Inferior parietal cortex (tissue), 1 donor: ENCODE data around the gene NR0B2.

Experiments used
- DNase-seq: peaks from one replicate; pipeline ENCODE4 v3.0.0-alpha.2; 2016; ENCODE audit errors: extremely low spot score

Gene NR0B2

DNA sequence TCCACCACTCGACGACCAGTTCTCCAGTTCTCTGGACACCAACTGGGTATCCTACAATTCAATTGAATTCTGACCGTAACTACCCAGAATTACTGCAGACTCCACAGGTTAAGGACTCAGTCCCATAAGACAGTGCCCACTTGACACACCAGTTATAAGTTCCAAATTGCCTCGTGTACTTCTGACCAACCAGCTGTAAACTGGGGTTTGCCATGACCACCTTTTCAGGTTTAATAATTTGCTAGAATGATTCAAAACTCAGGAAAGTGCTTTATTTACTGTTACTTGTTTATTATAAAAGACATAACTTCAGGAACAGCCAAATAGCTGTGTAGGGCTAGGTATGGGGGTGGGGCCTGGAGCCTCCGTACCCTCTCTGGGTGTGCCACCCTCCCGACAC is 23.0 kb upstream of the NR0B2 start:
- DNase-seq, result no peak

DNA sequence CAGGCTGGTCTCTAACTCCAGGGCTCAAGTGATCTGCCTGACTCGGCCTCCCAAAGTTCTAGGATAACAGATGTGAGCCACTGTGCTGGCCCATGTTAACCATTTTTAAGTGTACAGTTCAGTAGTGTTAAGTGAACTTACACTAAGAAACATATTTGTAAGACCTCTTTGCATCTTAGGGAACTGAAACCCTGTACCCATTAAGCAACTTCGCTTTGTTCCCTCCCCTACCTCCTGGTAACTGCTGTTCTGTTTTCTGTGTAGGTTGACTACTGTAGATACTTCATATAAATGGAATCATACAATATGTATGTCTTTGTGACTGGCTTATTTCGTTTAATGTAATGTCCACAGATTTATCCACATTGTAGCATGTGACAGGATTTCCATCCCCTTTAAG is 18.8 kb upstream of the NR0B2 start:
- no peak for DNase-seq

DNA sequence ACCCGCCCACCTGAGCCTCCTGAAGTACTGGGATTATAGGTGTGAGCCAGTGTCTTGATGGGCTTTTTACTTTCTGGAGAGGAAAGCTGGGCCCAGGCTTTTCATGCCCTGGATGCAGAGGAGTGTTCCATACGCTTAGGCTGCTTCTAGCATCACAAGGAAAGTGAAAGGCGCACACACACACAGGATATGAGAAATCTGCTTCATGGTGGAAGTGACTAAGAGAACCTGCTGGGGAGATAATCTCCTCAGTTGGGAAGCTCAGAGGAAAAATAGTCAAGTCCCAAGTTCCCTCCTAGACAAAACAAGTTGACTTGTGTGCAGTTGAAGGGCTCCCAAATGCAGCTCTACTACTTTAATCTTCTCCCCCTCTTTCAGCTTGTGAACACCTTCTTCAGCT is 9.9 kb upstream of the NR0B2 start:
- DNase-seq, result no peak

DNA sequence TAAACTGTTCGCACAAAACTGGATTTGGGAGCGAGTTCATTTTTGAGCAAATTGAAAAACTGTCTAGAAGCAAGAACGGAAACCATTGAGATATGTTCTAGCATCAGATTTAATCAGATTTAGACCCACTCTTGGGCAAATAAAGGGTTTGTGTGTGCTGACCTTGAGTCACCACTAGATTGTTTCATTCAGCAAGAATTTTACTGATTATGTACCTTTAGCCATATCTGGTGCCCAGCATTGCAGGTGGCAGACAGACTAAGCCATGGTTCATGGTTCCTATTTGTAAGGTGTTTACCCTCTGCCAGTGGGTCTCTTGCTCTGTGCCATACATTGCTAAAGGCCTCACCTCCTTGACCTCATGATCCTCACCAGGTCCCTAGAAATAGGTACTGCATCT is 9.1 kb upstream of the NR0B2 start:
- no peak for DNase-seq

DNA sequence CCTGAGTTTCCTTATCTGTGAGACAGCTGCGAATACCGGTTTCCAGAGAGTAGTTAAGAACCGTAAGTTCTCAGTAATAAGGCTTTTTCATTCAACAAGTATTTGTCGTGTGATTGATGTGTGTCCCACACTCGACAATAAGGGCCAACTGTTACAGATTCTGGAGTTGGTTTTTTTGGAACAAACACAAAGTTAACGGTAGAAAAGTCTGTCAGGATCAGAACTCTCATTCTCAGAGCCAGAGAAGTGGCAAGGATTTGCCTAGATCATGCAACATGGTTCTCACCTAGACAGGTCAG is 8.6 kb upstream of the NR0B2 start:
- no peak for DNase-seq

DNA sequence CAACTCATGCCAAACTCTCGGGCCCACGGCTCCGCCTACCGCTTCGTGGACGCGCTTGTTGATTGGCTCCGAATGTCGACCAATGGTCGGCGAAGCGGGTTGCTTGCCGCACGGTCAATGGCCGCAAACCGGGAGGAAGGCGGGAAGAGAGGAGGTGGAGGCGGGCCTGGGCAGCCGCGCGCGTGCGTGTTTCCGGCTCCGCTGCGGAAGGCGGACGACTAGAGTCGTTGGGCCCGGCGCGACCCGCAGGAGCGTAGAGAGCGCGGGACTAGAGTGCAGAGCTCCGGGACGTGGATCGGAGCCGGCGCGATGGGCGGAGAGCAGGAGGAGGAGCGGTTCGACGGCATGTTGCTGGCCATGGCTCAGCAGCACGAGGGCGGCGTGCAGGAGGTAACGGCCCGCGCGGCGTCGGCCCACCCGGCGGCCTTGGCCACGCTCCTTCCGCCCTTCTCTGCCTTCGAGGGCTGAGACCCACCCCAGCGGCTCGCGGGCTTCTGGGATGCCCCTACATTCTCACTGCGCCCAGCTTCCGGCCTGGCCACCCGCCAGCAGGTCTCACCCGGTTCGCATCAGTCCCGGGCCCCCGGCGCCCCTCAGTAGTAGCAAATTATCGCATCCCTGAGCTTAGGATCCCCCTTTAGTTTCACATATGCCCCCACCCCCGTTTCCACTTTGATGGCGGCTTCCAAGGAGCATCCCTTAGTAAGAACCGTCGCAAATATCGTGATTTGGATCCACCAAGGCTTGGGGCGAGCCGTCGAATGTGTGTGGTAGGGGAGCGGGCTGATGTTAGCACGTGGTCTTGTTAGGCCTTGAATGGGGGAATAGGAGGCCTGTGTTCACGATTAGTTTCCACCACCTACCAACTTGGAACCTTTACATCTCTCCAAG is 8.0 kb upstream of the NR0B2 start, which contains the start of gene NUDC:
Gene NUDC (plus strand): TSS at position 204 of the 891 bp plus-strand sequence. CDS start 106 bp downstream, at position 310.
- peak; percentile 99 for DNase-seq

DNA sequence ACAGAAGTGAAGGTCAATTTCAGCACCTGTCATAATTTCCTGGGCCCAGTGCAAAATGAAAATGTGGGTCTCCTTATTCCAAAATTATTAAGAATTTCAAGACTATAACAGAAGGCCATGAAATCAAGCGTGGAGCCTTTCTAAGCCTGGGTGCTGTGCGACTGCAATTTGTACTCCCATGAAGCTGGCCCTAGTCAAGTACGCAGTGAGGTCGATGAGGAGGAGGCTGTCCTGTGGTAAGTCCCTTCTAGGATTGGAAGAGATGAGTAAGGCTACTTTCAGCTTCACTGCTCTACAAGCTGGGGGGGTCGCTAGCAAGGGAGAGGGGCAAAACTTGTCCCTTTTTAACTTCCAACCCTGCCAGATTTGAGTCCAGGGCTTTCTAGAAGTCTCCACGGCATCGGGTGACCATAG is 7.4 kb upstream of the NR0B2 start:
- DNase-seq, result no peak

DNA sequence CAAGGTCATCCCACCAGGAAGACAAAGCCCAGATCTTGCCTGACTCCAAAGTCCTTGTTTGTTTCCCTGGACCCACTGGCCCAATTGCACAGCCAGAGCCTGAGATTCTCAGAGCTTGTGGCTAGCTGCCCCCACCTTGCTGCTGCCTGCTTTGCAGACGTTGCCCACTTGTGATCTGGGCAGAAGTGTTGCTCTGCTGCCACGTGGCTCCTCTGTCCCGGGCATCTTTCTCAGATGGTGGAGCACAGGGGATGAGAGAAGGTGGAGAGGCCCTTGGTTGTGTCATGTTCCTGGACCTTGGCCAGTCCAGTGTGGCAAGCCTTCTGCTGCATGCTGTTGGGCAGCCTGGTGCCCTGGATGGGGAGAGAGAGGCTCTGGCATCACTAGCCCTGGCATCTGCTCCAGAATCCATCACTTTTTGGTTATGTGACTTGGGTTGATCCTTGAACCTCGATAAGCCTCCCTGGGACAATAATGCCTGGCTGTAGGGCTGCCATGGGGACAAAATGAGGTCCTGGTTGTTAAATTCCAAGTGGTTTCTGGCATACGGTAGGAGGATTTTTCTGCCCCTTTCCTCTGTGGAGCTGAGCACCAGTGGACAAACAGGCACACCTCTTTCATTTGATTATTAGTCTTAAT is 1.5 kb upstream of the NR0B2 start:
- no peak for DNase-seq

DNA sequence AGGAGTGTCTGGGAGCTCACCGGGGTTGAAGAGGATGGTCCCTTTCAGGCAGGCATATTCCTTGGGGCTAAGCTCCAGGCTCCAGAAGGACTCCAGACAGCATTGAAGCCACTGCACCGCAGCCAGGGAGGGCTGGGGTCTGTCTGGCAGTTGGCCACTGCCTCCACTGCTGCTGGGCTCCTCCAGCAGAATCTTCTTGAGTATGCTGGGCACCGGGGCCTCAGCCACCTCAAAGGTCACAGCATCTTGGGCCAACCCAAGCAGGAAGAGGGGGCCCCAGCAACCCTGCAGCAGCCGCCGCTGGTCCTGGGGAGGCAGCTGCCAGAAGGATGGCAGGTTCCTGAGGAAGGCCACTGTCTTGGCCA is 404 bp downstream of the NR0B2 start:
- no peak for DNase-seq

DNA sequence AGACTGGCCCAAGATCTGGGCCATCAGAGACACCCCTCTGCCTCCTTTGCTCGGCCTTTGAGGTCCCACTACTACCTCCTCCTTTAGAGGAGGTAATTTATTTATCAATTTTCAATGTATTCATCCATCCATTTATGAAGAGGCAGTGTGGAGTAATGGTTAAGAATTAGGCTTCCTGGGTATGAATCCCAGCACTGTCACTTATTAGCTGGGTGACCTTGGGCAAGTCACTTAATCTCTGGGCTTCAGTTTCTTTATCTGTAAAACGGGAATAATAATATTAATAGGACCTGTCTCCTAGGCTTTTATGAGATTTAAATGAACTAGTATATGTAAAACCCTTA is 1.7 kb downstream of the NR0B2 start:
- DNase-seq, result no peak

DNA sequence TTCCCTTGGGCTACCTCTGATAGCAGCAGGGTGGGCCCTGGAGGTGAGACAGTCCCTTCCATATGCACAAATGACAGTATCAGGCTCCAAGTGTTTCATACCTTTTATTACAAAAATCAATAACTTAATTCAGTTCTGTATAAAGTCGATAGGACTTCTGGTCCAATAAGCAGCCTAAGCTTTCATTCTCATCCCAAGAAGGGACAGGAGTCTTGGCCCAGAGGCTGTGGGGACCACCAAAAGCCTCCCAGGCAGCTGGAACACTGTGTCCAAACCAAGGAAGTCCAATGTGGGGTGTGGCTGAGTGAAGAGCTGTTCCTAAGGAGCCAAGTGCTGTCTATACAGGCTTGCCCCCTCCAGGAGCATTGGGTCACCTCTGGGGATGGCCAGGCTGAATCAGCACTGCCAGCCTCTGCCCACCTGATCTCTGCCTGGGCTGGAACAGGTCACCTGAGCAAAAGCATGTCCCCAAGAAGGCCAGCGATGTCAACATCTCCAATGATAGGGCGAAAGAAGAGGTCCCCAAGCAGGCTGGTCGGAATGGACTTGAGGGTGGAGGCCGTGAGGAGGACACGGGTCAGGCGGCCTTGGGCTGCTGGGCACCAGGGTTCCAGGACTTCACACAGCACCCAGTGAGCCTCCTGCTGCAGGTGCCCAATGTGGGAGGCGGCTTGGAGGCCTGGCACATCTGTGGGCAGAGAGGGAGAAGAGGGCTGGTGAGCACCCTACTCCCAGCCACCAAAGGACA is 2.2 kb downstream of the NR0B2 start:
- DNase-seq, result no peak

DNA sequence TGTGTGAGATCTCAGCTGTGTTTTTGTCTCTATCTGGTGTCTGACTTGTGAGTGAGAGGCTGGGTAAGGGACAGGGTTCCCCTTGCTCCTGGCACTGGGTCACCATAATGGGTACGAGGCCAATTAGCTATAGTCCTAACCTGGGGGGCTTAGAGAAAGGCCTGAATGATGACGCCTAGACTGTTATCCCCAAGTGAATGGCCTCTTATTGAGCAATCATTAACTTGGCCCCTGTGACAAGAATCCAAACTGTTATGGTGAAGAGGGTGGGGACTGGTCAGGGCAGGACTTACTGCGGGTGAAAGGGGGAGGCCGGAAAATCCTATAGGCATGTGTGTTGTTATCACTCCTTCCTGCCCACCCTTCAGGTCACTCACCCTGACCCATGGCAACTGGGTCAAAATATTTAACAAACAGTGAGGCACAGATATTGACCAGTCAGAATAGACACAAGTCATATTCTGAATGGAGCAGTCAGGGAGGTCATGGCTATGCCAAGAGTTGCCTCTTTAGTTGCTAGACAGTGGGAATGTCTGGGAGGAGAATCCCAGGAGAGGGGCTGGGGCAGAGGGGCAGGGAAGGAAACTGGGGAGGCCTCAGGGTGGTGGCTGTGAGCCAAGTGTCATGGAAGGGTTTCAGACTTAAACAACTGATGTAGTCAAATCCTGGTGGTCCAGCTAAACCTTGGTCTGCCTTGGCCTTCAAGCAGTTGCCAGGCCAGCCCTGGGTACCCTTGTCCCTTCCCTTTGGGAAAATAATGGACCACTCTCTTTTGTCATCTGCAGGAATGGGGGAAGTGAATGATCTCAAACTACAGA is 3.2 kb downstream of the NR0B2 start:
- no peak for DNase-seq

DNA sequence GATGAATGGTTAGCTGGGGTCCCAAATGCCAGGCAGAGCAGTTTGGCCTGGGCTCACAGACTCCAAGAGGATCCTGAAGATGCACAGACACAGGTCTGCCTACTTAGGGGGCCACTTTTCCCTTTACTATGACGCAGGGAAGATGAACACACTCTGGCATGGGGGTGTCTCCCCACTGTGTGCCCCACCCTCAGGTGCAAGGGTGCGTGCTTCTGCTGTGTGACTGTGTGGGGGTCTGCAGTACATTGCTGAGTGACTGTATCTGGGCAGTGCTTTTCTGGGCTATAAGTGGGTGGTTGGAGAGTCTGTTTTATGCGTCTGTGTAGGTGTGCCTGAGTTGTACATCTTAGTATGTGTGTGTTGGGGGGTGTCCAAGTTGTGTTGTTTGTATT is 3.8 kb downstream of the NR0B2 start:
- no peak for DNase-seq

DNA sequence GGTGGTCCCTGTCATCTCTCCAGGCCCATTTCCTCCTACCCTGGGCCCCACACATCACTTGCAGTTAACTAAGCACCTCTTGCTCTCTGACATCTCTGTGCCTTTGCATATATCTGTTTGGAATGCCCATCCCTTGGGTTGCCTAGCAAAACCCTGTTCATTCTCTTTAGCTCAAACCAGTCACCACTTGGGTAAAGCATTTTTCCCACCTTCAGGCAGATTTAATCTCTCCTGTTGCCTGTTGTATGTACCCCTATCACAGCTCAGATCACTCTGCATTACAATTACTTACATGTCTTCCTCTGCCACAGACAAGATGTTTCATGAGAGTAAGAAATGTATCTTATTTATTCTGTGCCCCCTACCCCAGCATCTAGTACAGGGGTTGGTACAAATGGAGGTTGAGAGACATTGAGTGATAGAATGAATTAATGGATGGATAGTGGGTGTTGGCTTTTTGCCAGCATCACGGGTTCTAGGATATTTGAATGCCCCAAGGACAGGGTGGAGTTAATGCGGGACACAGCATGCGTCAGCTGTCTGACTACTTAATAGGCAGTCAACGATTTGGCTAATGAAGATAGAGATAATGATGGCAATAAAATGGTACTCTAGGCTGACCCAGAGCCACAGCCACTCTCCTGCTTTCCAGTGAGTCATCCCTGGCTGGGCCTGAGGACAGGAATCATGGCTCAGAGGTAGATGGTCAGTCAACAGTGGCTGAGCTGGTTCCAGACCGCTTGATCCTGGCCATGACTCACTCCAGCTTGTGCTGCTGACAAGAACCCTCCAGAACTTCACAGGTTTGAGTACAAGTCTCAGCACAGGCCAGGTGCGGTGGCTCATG is 6.5 kb downstream of the NR0B2 start:
- DNase-seq, result no peak

DNA sequence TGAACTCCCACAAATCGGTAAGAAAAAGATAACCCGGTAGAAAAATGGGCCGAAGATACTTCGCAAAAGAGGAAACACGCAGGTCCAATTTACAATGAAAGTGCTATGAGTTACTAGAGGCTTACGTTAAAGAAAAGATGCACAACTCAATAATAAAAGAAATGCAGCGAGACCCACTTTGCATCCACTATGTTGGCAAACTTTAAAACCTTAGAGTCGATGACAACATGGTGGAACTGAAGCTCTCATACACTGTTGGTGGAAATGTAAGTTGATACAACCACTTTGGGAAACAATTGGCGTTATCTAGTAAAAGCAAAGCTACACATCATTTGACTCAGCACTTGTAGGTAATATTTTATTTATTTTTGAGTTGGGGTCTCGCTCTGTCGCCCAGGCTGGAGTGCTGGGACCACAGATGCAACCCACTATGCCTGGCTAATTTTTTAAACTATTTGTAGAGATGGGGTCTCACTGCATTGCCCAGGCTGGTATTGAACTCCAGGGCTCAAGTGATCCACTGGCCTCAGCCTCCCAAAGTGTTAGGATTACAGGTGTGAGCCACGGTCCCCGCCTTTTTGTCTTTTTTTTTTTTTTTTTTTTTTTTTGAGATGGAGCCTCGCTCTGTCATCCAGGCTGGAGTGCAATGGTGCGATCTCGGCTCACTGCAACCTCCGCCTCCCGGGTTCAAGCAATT is 12.8 kb downstream of the NR0B2 start:
- no peak for DNase-seq

DNA sequence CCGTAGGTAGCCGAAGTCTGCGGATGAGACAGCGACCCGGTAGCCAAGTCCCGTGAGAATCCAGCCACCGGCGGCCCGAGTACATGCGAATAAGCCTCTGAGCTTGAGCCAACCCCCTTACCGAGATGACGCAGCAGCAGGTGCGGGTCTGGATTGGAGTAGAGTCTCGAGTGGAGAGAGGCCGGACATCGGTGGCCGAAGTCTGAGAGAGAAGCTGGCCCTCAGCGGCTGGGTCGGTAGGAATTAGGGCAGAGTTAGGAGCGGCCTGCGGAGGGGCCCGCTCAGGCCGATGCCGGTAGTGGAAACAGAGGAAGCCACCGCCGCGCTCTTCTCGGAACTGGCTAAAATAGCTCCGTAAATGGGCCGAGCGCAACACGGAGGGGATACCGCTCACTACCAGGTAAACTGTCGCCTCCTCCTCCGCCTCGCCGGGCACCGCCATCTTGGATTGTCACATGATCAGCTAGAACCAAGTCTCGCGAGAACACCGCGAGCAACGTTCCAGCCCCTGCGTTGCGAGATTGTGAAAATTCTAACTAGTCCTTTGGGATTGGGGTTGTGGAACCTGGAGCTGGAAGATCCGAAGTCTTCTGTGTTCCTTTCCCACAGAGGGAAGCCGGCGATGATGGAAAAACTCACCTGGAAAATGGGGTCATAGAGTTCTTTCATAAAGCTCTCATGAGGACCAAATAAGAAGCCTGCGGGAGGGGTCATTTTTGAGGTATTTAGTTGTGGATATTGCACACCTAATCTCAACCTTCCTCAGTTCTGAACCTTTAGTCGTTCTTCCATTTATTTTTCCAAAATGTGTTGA is 13.6 kb downstream of the NR0B2 start, which contains the start of gene GPATCH3:
Gene GPATCH3 (minus strand): TSS at position 467 of the 814 bp plus-strand sequence. CDS start 25 bp downstream, at position 442.
- DNase-seq, result peak; percentile 94

DNA sequence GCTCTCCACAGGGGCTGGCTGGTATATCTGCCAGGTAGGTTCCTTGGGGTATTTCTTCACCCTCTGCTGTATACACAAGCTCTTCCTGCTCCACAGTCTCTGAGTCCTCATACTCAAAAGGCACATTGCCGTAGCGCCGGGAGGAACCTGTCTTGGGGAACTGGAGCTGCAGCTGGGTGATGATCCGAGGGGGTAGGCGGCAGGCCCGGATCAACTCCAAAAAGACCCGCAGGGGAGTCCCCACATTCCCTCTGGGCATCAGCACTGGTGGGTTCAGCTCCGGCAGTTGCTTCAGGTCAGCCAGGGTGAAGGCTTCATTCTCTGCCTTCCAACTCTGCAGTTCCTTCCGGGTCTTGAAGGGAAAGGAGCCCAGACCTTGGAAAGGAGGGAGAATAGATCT is 16.4 kb downstream of the NR0B2 start:
- DNase-seq, result no peak

DNA sequence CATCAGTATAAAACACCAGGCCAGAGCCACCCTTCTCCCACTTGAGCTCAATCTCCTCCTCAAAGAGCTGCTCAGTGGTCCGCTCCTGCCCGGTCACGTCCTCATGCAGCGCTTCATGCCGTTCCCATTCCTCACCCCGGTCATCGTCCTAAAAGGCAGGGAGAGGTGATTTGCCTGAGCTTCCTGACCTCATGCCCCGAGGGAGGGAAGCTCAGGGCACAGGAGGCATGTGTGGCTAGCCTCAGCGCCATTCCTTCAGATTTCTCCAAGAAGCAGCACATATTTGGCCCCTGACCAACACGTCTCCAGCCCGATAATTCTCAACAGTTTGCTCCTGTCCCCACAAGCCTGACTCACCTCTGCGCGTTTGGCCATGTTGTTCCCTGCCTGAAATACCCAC is 19.5 kb downstream of the NR0B2 start:
- no peak for DNase-seq

DNA sequence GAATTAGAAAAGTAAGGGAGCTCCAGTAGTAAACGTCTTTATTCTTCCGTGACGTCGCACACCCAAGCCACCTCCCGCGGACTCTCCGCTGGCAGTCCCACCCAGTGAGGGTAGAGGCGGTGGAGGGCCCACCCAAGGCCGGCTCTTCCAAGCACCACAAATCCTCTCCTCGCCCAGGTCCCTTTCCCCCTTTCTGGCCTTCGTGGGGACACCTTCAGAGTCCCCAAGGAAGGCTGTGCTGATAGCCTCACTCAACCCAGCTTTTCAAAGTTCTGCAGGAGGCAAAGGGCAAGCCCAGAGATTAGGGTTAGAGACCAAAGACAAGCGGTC is 23.3 kb downstream of the NR0B2 start:
- DNase-seq, result no peak
